Mucosa of rectum (tissue), 2 donors: ENCODE measurements around the gene ECI2.

ENCODE experiments used
- H3K27ac ChIP-seq, 2 donors: one replicate each; pipeline ENCODE4 v1.7.0; 2013; ENCODE audit warnings: inconsistent platforms in 2 of 2, low read depth in 2 of 2, low read length in 2 of 2
- H3K27me3 ChIP-seq, 2 donors: one replicate each; pipeline ENCODE4 v1.7.0; 2013; ENCODE audit warnings: low read length in 2 of 2; ENCODE audit not compliant: control insufficient read depth in 2 of 2, insufficient read depth in 2 of 2
- H3K36me3 ChIP-seq, 2 donors: one replicate each; pipeline ENCODE4 v1.7.0; 2013; ENCODE audit warnings: low read length in 2 of 2; ENCODE audit not compliant: control insufficient read depth in 2 of 2, insufficient read depth in 2 of 2
- H3K4me1 ChIP-seq, 2 donors: one replicate each; pipeline ENCODE4 v1.7.0; 2013; ENCODE audit warnings: low read length in 2 of 2, mild to moderate bottlenecking in 1 of 2; ENCODE audit not compliant: control insufficient read depth in 2 of 2, insufficient read depth in 2 of 2
- H3K4me3 ChIP-seq, 2 donors: one replicate each; pipeline ENCODE4 v1.7.0; 2013; ENCODE audit warnings: low read length in 2 of 2
- H3K9ac ChIP-seq, 2 donors: one replicate each; pipeline ENCODE4 v1.7.0; 2013; ENCODE audit warnings: low read length in 2 of 2, low read depth in 1 of 2, mild to moderate bottlenecking in 1 of 2
- H3K9me3 ChIP-seq, 2 donors: one replicate each; pipeline ENCODE4 v1.7.0; 2013; ENCODE audit warnings: low read length in 2 of 2; ENCODE audit not compliant: control insufficient read depth in 2 of 2
- donor health status: healthy.
- donor health status: Normal muscosa, but diverticular disease.

Gene ECI2

DNA sequence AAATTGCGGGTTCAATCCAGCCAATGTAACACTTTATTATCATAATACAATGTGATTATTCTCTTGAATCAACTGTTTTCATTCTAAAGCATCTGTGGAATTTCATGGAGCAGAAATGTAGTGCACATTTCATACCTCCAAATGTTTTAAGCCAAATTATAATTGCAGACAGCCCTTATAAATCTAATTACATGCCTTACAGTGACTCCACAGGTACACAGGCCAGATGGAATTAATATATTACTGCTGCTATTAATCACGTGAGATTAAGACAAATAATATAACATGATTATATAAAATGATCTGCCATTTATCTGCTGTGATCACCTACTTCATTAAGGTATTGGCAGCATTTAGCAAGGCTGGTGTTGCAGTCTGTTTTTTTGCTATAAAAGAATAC lies 9.7 kb upstream of the ECI2 start:
- Histone ChIP-seq H3K27me3 (no peaks in the 10 kb centered on the region), H3K27ac (no peak overlapping the region), H3K4me3 (no peak overlapping the region), H3K9me3 (no peaks in the 10 kb centered on the region), H3K4me1 (no peaks in the 10 kb centered on the region), H3K36me3 (no peaks in the 10 kb centered on the region), H3K9ac (no peak overlapping the region)

DNA sequence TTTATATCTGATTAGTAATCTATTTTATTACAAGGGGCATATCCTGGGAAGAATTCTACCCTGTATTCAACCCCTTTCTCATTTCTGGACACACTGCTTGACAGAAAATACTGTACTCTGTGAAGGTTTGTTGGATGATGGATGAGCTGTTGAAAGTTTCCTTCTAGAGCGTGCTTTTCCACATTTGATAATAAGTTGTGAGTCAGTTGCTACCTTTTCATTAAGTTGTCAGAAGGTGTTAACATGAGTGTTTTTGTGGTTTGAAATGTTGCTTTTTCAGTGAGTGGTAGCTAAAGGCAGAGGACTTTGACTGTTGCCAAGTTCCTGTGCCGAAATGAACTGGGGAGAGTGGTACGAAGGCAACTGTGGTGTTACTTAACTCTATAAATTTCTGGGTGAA lies 3.9 kb upstream of the ECI2 start:
- Histone ChIP-seq H3K9me3 (no peaks in the 10 kb centered on the region), H3K4me3 (no peak overlapping the region), H3K36me3 (no peaks in the 10 kb centered on the region), H3K27me3 (no peaks in the 10 kb centered on the region), H3K4me1 (peaks cover 3 to 15% of the 10 kb centered on the region in 2 donors), H3K27ac (no peak overlapping the region), H3K9ac (no peak overlapping the region)

DNA sequence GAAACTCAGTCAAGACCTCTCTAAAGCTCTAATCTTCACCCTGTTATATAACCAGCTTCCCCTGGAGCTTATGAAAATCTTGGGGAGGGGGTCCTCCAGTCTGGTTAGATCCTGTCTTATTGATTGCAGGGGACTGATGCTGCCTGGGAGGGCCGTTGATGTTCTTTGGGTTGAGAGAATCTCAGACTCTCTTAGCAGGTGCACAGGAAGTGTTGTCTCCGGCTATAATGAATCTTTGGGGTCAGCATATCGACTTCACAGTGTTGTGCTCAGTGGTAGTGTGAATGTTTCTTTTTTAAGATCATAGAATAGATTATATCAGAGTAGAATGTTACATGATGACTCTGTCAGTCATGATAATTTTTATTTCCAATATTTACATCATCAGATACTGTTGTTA lies 2.8 kb upstream of the ECI2 start:
- Histone ChIP-seq H3K4me1 (peaks cover 7 to 21% of the 10 kb centered on the region in 2 donors), H3K27ac (no peak overlapping the region), H3K36me3 (no peaks in the 10 kb centered on the region), H3K9ac (no peak overlapping the region), H3K27me3 (no peaks in the 10 kb centered on the region), H3K4me3 (no peak overlapping the region), H3K9me3 (no peaks in the 10 kb centered on the region)

DNA sequence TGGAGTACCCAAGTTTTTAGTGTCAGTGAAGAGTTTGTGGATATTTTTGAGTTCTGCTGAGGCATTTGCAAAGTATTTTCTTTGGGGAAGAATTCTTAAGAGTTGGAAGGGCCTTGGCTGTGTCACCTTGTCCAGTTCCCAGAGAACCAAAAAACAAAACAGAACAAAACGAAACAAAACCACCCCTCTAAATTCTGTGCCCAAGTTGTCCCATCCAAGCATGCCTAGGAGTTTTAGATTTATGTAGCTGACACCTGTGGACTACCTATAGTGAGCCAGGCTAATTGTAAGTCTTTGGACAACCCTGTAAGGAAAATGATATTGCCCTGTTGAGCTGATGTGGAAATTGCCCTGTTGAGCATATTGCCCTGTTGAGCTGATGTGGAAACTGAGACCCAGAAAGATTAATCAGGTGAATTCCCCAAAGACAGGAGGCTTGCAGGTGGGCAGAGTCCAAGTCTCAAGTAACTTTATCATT lies 1.0 kb upstream of the ECI2 start:
- H3K9ac ChIP-seq, result peak overlapping the region; percentile 79 to 87

DNA sequence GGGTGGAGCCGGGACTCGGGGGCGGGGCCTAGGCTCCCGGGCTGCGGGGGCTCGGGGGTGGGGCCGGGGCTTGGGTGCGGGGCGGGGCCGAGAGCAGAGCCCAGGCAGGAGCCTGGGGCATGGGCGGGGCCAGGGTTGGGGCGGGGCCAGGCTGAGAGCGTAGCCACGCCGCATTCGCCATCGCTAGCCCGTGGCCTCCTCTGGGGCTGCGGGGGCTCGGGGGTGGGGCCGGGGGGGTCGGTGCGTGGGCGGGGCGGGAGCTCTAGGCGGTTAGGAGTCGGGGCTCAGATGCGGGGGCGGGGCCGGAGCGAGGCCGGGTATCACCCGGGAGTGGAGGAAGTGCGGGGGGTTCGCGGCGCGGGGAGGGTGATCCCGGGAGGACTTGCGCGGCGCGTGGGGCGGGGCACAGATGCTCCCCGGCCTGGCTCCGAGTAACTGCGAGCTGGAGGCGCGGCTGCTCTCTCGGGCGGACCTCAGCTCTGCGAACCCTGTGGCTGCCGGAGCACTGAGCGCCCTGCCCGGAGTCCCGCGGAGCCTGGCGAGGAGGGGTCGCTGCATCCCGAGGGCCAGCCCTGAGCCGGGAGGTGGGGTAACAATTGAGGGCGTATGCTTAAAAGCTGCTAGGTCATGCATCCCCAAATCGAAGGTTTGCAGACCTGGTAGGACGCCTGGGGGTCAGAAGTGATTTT lies 434 bp upstream of the ECI2 start:
- Histone ChIP-seq H3K9me3 (no peaks in the 10 kb centered on the region), H3K4me3 (peak overlapping the region; percentile 72 to 91), H3K27me3 (no peaks in the 10 kb centered on the region), H3K36me3 (peaks cover 0 to 12% of the 10 kb centered on the region in 2 donors), H3K4me1 (peaks cover 7 to 21% of the 10 kb centered on the region in 2 donors), H3K9ac (peak overlapping the region; percentile 79 to 87), H3K27ac (peak overlapping the region; percentile 71 to 85)

More for the DNA sequence above, 1.0 kb upstream of the ECI2 start:
- no peaks in the 10 kb centered on the region for H3K9me3 ChIP-seq
- H3K36me3 ChIP-seq, result peaks cover 0 to 12% of the 10 kb centered on the region in 2 donors
- peak overlapping the region; percentile 71 to 85 for H3K27ac ChIP-seq
- peak overlapping the region; percentile 72 to 91 for H3K4me3 ChIP-seq
- peaks cover 7 to 21% of the 10 kb centered on the region in 2 donors for H3K4me1 ChIP-seq
- no peaks in the 10 kb centered on the region for H3K27me3 ChIP-seq

DNA sequence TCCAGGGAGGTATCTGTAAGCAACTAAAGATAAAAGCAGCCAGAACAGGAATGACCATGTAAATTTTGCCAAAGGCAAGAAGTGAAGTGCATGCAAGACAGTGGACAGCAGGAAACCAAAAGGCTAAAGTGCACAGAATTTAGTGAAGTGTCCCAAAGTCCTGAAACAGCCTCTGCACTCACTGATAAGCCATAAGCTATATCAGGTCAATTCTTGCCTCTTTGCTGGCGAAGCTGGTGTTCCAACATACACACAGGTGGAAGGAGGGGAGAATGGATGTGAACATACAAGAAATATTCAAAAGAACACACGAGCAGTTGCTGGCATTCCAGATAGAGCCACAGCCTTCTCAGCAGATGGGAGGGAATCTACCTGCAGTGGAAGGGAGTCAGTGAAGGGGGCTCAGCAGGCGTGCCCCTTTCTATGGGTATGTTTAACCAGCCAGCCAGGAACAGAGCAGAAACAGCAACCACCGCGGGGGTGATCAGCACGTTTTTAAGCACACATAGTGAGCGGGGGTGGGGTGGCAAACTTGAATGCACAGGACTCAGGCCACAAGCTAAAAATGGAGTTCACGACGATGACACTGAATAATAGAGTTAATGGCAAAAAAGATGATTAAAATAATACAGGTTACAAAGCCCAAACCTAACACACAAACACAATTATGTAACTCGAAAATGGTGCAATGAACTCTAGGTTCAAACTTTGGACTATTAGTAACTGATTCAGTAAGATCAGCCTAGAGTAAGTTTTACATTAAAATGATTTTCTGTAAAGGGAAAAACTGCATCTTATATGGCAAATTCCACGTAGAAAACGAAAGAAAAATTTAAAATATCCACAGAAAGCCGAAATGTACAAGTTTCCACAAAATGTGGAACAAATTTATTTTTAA lies 1.2 kb downstream of the ECI2 start:
- Histone ChIP-seq H3K9me3 (no peaks in the 10 kb centered on the region), H3K4me1 (peaks cover 7 to 21% of the 10 kb centered on the region in 2 donors), H3K4me3 (peak overlapping the region; percentile 90), H3K9ac (peak overlapping the region; percentile 86 to 90), H3K36me3 (peaks cover 7 to 27% of the 10 kb centered on the region in 2 donors), H3K27ac (peak overlapping the region; percentile 28 to 94), H3K27me3 (no peaks in the 10 kb centered on the region)

DNA sequence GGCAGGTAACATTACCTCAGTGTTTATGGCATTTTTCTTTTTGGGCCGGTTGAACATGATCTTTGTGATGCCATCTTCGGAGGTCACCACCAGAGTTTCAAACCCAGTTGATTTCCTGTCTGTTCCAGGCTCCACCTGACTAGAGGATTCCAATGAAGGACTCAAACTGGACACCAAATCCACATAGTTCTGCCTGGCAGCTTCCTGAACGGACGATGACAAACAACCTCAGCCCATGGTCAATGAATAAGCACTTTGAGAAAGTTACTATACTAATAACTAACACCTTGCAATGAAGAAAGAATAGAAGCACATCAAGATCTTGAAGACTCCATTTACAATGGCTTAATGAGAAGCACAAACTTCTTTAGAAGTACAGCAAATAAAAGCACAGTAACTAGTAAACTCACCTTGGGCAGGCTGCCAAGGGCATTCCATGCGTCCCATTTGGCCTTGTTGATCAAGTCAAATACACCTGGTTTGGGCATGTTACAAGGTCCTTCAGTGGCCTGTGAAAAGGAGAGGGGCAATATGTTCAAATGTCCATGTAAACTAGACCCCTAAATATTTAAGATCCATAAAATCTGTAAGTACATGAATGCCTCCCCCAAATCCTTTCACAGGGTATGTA lies 4.9 kb downstream of the ECI2 start:
- no peak overlapping the region for H3K27ac ChIP-seq
- no peaks in the 10 kb centered on the region for H3K9me3 ChIP-seq

DNA sequence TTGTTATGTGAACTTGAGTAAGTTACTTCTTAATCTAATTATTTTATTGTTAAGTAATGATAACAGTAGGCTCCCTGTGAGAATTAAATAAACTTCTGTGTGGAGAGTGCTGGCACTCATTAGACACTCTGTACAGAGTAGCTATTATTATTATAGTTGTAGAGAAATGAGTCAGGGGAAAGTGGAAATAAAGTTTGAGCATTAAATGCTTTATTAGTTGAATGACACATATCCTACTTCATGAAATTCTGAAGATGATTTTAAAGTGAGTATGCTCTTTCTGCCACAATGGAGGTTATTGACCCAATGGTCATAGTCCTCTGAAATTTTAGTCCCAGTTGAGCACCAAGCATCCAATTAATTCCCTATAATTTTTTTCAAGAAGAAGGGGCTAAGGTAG lies 5.9 kb downstream of the ECI2 start:
- peaks cover 6 to 8% of the 10 kb centered on the region in 2 donors for H3K4me1 ChIP-seq
- no peaks in the 10 kb centered on the region for H3K27me3 ChIP-seq
- H3K27ac ChIP-seq, result no peak overlapping the region
- no peak overlapping the region for H3K9ac ChIP-seq
- H3K36me3 ChIP-seq, result peaks cover 44 to 58% of the 10 kb centered on the region in 2 donors
- no peaks in the 10 kb centered on the region for H3K9me3 ChIP-seq
- H3K4me3 ChIP-seq, result no peak overlapping the region

More for the DNA sequence above, 4.9 kb downstream of the ECI2 start:
- H3K9ac ChIP-seq, result no peak overlapping the region
- no peaks in the 10 kb centered on the region for H3K27me3 ChIP-seq
- H3K4me3 ChIP-seq, result no peak overlapping the region
- H3K4me1 ChIP-seq, result peaks cover 7 to 11% of the 10 kb centered on the region in 2 donors
- H3K36me3 ChIP-seq, result peaks cover 34 to 52% of the 10 kb centered on the region in 2 donors

DNA sequence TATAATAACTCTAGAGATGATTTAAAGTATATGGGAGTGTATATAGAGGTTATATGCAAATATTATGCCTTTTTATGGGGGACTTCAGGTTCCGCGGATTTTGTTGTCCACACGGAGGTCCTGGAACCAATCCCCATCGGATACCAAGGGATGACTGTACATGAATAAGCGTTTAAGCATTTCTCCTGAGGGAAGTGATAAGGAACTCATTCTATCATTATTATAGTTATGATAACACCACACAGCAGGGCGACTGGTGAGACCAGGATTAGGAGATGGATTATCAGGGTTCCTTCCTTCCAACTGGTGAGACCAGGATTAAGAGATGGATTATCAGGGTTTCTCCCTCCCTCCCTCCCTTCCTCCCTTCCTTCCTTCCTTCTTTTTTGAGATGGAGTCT lies 6.6 kb downstream of the ECI2 start:
- Histone ChIP-seq H3K9ac (no peak overlapping the region), H3K36me3 (peaks cover 51 to 65% of the 10 kb centered on the region in 2 donors), H3K27me3 (no peaks in the 10 kb centered on the region)

More for the DNA sequence above, 6.6 kb downstream of the ECI2 start:
- Histone ChIP-seq H3K4me1 (peaks cover 0 to under 1% of the 10 kb centered on the region in 2 donors), H3K9me3 (no peaks in the 10 kb centered on the region), H3K27ac (no peak overlapping the region), H3K4me3 (no peak overlapping the region)
